ENCODE measurements around the gene SPECC1.

The SPECC1 gene

GRCh38 chr17:20216154-20216815 lies 207.1 kb downstream of the SPECC1 start:
- TF ChIP-seq SPI1 (IDR thresholded peaks at IDR 0.05; ENCODE audit: borderline replicate concordance, low read depth) (peak; percentile 37; the same call in 1 of the 2 replicates), REST (IDR thresholded peaks at IDR 0.05; ENCODE audit: insufficient replicate concordance, low read depth) (no peak)
- Histone ChIP-seq H3K4me3 (replicated peaks; ENCODE audit: insufficient read depth, low read length) (no peak overlapping the region), H3K27me3 (ENCODE audit: insufficient read depth, poor library complexity, severe bottlenecking) (no peaks in the 10 kb centered on the region), H3K27ac (replicated peaks) (no peak overlapping the region)
- no peak for DNase-seq (ENCODE audit: low read depth in 1 of 2, low spot score in 1 of 2)

GRCh38 chr17:20216853-20217252 lies 207.7 kb downstream of the SPECC1 start:
- Histone ChIP-seq H3K27me3 (ENCODE audit: insufficient read depth, poor library complexity, severe bottlenecking) (no peaks in the 10 kb centered on the region), H3K4me3 (replicated peaks; ENCODE audit: insufficient read depth, low read length) (no peak overlapping the region), H3K27ac (replicated peaks) (no peak overlapping the region)
- no peak for DNase-seq (ENCODE audit: low read depth in 1 of 2, low spot score in 1 of 2)
- TF ChIP-seq POLR2AphosphoS5 (IDR thresholded peaks at IDR 0.05; ENCODE audit: low read depth) (no peak), GABPA (IDR thresholded peaks at IDR 0.05; ENCODE audit: low read depth) (no peak), SPI1 (IDR thresholded peaks at IDR 0.05; ENCODE audit: borderline replicate concordance, low read depth) (no peak), CTCF (IDR thresholded peaks at IDR 0.05; ENCODE audit: insufficient read depth, low read length) (no peak), REST (IDR thresholded peaks at IDR 0.05; ENCODE audit: insufficient replicate concordance, low read depth) (no peak)

- Histone ChIP-seq H3K4me3 (replicated peaks; ENCODE audit: insufficient read depth, low read length) (no peak overlapping the region), H3K27ac (replicated peaks) (no peak overlapping the region), H3K27me3 (ENCODE audit: insufficient read depth, poor library complexity, severe bottlenecking) (no peaks in the 10 kb centered on the region)
- no peak for TF ChIP-seq CTCF (IDR thresholded peaks at IDR 0.05; ENCODE audit: insufficient read depth, low read length)
- no peak for TF ChIP-seq GABPA (IDR thresholded peaks at IDR 0.05; ENCODE audit: low read depth)
- TF ChIP-seq POLR2AphosphoS5 (IDR thresholded peaks at IDR 0.05; ENCODE audit: low read depth), result no peak
- no peak for TF ChIP-seq SPI1 (IDR thresholded peaks at IDR 0.05; ENCODE audit: borderline replicate concordance, low read depth)
- no peak for TF ChIP-seq REST (IDR thresholded peaks at IDR 0.05; ENCODE audit: insufficient replicate concordance, low read depth)
- no peak for DNase-seq (ENCODE audit: low read depth in 1 of 2, low spot score in 1 of 2)
Observed at GRCh38 chr17:20217677-20218076, 208.5 kb downstream of the SPECC1 start.

All from HL-60 (cell line).